GM12872 (cell line): Measurements from ENCODE around the gene RPRD2.

ENCODE experiments used
- TF ChIP-seq, protein P1 (sequence below): IDR thresholded peaks from 3 replicates; pipeline ENCODE4 v1.5.1; 2011; ENCODE audit warnings: low read depth, mild to moderate bottlenecking, low read length, moderate library complexity; ENCODE audit not compliant: insufficient read depth

Gene RPRD2

DNA sequence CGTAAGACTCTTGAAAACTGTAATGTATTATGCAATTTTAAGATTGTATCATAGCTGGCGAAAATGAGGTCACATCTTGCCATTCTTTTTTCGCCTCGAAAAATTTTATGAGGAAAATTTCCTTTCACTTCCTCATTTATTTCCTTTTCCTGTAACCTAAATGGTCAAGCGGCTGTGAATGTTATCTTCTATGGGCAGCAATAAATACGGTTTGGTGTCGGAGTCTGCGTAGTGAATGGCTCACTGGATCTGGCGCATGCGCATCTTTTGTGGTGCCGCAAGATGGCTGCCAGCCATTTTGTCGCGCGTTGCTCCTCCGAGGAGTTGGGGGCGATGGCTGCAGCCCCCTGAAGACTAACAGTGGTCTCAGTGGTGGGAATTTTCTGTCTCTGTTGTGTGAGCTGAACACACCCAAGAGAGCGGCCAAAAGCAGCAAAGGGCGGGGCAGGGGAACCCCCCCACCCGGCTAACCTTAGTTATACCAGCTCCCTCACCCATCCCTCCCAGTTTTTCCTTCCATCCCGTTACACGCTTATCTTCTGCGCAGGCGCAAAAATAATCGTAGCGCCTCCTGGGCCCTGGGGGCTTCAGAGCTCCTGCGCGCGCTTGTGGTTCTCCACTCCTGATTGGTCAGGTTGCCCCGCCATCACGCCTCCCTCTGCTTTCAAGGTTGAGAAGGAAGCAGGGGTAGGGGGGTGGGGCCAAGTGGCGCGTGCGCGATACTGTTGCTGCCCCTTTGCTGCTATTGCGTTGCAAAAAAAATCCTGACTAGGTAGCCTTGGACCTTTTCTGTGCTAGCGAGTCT lies at the start of gene RPRD2:
TSS of gene RPRD2 (plus strand) at position 722 of the 805 bp plus-strand sequence. CDS start 568 bp downstream, outside the sequence.
- TF ChIP-seq, protein P1, sequence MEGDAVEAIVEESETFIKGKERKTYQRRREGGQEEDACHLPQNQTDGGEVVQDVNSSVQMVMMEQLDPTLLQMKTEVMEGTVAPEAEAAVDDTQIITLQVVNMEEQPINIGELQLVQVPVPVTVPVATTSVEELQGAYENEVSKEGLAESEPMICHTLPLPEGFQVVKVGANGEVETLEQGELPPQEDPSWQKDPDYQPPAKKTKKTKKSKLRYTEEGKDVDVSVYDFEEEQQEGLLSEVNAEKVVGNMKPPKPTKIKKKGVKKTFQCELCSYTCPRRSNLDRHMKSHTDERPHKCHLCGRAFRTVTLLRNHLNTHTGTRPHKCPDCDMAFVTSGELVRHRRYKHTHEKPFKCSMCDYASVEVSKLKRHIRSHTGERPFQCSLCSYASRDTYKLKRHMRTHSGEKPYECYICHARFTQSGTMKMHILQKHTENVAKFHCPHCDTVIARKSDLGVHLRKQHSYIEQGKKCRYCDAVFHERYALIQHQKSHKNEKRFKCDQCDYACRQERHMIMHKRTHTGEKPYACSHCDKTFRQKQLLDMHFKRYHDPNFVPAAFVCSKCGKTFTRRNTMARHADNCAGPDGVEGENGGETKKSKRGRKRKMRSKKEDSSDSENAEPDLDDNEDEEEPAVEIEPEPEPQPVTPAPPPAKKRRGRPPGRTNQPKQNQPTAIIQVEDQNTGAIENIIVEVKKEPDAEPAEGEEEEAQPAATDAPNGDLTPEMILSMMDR, result no peak

DNA sequence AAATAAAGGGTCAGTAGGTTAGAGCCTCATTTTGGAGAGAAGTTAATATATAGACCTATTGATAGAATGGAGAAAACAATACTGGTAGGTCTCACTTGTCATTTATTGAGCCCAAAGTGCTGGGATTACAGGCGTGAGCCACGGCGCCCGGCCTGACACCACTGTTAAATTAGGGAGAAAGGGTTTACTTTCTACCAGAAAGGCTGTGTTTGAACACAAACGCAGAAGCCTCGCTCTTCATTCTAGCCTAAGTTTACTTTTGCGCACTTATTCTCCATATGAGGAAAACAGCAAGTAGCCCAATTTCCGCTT lies 43.3 kb upstream of the RPRD2 start:
- TF ChIP-seq, protein P1, result no peak

GRCh38 chr1:150321826-150322166 lies 42.2 kb upstream of the RPRD2 start:
- TF ChIP-seq, protein P1, result no peak

- TF ChIP-seq, protein P1, result no peak
Measured at GRCh38 chr1:150322310-150322709, 41.6 kb upstream of the RPRD2 start.

DNA sequence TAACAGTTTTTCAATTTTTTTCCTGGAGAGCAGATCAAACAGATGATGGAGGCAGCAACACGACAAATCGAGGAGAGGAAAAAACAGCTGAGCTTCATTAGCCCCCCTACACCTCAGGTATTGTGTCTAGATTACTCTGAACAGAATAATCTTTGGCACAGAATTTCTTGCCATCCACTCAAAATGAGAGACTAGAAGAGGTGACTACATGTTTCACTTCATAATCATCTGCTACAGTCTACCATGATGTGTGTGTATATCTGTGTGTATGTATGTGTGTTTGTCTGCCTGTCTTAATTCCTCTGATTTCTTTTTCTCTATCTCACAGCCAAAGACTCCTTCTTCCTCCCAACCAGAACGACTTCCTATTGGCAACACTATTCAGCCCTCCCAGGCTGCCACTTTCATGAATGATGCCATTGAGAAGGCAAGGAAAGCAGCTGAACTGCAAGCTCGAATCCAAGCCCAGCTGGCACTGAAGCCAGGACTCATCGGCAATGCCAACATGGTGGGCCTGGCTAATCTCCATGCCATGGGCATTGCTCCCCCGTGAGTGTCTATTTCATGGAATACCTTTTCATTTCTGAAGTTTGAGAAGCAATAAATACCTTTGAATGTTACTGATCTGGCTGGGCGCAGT lies 31.2 kb upstream of the RPRD2 start:
- TF ChIP-seq, protein P1, result no peak

DNA sequence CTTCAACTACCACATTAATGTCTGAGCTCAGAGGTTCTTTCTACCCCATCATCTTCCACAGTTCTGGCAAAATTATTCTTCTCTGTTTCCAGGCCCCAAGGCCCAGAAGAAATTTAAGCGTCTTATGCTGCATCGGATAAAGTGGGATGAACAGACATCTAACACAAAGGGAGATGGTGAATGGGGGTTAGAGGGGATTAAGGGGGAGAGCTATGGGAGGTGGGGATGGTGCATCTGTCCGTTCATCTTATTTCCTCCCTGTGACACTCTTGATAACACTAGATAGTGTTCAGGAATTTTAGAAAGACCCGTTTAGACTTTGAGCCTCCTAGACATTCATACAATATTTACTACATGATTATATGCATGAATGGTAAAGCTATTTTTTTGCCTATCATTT lies 17.6 kb upstream of the RPRD2 start:
- TF ChIP-seq, protein P1, result no peak

DNA sequence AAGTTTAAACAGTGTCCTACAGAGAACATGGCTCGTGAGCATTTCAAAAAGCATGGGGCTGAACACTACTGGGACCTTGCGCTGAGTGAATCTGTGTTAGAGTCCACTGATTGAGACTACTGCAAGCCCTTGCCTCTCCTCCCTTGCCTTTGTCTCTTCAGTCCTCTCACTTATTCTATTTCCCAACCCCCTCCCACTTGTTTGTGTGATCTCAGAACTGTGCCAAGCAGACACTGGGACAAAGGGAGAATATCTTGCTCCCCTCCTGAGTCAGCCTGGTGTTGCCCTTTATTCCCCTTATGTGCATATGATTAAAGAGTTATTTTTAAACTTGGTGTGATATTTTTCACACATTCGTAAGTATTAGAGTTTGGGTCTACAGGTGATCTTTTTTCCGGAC lies 11.1 kb upstream of the RPRD2 start:
- TF ChIP-seq, protein P1, result no peak
